Measurements from ENCODE around the gene HSPB8.

Gene HSPB8

GRCh38 chr12:119178544-119179334 lies at the start of gene HSPB8:
Gene HSPB8 (plus strand): TSS chr12:119178931. CDS start chr12:119179313, 382 bp downstream.
- DNase-seq (ENCODE audit: low spot score): peak; percentile 96

DNA sequence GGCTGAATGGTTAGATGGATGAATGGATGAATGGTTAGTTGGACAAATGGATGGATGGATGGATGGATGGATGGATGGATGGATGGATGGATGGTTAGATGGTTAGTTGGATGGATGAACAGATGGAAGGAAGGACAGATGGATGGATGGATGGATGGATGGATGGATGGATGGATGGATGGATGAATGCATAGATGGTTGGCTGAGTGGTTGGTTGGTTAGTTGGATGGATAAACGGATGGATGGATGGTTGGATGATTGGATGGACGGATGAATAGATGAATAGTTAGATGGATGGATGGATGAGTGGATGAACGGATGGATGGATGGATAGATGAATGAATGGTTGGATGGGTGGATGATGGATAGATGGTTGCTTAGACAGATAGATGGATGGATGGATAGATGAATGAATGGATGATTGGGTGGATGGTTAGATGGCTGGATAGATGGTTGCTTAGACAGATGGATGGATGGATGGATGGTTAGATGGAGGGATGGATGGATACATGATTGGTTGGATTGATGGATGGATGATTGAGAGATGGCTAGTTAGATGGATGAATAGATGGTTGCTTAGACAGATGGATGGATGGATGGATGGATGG lies 48.8 kb upstream of the HSPB8 start:
- no peak for DNase-seq (ENCODE audit: low spot score)

GRCh38 chr12:119130523-119130922 lies 48.2 kb upstream of the HSPB8 start:
- DNase-seq (ENCODE audit: low spot score): no peak

GRCh38 chr12:119134284-119135072 lies 44.3 kb upstream of the HSPB8 start:
- DNase-seq (ENCODE audit: low spot score): no peak

GRCh38 chr12:119136811-119137410 lies 41.8 kb upstream of the HSPB8 start:
- no peak for DNase-seq (ENCODE audit: low spot score)

- no peak for DNase-seq (ENCODE audit: low spot score)
These were observed 39.3 kb upstream of the HSPB8 start for GRCh38 chr12:119139448-119139847.

GRCh38 chr12:119145367-119145766 lies 33.4 kb upstream of the HSPB8 start:
- DNase-seq (ENCODE audit: low spot score): no peak

- no peak for DNase-seq (ENCODE audit: low spot score)
These were observed 30.8 kb upstream of the HSPB8 start for GRCh38 chr12:119147847-119148448.

- DNase-seq (ENCODE audit: low spot score): no peak
These were observed 29.5 kb upstream of the HSPB8 start for GRCh38 chr12:119149270-119149669.

GRCh38 chr12:119151445-119152026 lies 27.2 kb upstream of the HSPB8 start:
- DNase-seq (ENCODE audit: low spot score): no peak

GRCh38 chr12:119153477-119154434 lies 25.0 kb upstream of the HSPB8 start:
- DNase-seq (ENCODE audit: low spot score): peak; percentile 60

DNA sequence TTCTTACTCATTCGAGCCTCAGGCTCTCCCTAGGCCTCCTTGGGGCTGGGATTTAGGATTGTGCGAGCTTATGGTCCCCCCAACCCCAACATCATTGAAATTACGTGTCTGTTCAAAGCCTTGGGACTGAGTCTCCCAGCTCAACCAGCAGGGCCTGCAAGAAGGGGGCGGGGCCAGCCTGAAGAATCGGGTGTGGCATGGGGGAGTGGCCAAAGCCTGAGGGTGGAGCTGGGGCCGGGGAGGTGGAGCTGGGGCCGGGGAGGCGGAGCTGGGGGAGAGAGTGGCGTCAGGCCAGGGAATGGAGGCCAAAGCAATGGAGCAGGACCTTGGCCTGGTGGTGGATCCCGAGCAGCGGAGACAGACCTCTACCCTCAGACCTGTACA lies 24.3 kb upstream of the HSPB8 start:
- peak; percentile 26 for DNase-seq (ENCODE audit: low spot score)

DNA sequence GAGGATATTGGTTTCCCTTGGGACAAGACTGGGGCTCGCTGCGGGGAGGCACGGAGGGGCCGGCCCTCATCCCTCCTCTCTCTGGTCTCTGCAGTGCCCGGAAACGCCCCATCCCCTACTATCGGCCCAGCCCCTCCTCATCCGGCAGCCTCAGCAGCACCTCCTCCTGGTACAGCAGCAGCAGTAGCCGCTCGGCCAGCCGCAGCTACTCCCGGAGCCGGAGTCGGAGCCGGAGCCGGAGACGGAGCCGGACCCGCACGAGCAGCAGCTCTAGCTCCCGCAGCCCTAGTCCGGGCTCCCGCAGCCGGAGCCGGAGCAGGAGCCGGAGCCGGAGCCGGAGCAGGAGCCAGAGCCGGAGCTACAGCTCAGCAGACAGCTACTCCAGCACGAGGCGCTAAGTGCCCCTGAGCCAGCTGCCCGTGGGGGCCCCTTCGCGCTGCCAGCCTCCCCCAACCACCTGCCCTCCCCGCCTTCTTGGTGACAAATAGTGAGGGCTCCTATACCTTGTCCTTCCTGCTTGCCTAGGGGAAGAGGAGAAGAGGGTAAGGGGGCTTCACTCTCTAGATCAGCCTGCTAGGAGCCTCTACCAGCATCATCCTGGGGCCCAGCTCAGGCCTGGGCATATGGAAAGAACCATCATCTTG lies 22.2 kb upstream of the HSPB8 start:
- DNase-seq (ENCODE audit: low spot score): no peak

- DNase-seq (ENCODE audit: low spot score): no peak
These were observed 21.2 kb upstream of the HSPB8 start for GRCh38 chr12:119157528-119157927.

DNA sequence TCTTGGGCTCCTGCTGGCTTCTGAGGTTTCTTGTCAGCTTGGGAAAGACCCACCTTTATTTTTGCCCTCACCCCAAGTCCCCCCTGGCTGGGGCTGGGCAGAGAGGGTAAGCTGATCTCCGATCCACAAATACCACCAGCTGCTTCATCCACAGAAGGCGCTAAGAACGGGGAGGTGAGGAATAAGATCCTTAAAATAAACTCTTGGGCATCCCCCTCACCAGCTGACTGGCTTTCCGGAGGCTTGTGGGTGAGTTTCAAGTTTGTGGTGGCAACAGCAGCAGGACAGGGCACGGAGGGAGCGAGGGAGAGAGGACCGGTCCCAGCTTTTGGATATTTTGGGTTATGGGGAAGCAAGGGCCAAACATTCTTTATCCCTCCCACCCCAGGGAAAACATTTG lies 20.8 kb upstream of the HSPB8 start:
- no peak for DNase-seq (ENCODE audit: low spot score)

DNA sequence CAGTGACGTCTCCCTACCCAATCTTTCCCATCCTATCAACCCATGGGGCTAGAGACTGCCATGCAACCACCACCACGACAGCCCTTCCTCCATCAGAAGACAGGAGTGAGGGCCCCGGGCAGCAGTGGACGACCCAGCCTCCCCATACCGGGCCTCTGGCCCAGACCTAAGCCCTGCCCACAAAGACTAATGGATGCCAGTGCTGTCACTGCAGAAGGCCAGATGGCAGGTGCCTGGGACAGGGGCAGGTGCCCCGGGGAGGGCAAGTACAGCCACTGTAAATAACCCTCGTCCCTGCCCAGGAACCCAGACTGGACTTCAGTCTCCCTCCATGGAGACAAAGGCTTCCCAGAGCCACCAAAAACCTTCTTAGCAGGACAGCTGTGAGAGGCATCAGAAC lies 20.3 kb upstream of the HSPB8 start:
- no peak for DNase-seq (ENCODE audit: low spot score)

- no peak for DNase-seq (ENCODE audit: low spot score)
These were observed 18.9 kb upstream of the HSPB8 start for GRCh38 chr12:119159844-119160243.

- DNase-seq (ENCODE audit: low spot score): no peak
These were observed 10.8 kb upstream of the HSPB8 start for GRCh38 chr12:119167902-119168301.

DNA sequence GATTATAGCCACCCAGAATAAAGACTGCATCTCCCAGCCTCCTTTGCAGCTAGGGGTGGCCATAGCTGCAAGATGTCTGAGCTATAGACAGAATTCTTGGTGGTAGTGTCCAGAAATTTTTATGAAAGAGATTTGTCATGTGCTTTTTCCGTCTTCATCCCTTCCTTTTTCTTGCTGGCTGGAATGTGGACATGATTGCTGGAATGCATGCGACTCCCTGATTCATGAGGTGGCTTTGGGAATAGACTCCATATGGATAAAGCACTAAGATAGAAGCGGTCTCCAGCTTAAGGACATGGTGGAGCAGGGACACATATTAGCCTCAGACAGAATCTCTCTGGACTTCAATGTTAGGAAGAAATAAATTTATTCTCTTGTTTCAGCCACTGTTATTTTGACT lies 10.0 kb upstream of the HSPB8 start:
- DNase-seq (ENCODE audit: low spot score): no peak

DNA sequence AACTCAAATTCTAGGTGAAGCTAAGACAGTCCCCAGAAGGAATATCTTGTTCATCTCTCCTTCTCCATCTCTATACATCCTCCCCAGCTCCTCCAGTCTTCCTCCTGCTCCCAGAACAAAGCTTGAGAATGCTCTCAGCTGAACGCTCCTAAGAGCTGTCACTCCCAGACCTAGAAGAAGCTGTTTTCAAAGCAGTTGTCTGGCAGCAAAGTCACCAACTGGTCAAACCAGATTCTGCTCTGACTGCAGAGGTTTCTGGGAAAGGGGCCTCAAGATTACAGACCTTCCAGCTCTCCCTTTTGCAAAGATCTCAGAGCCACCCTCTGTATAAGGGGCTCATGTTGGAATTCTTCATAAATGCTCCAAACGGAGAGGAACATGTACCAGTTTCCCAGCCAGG lies 9.6 kb upstream of the HSPB8 start:
- DNase-seq (ENCODE audit: low spot score): no peak

Data from GM03348 (cell line).